Mesendoderm (in vitro differentiated cells): ENCODE measurements around the gene NAPB. TPM values are rescaled to one million over a fixed set of nuclear protein-coding genes. Genes with fewer than 3 reads are reported as not detected.
"Not testable (repeated sequence)": the region's sequence is repeated elsewhere in the genome, so short reads cannot be mapped to it uniquely, and the experiment has no call there.

Experiments
- DNase-seq: peaks from one replicate; pipeline ENCODE4 v3.0.0; 2013
- H2AK5ac ChIP-seq: 2 replicates; pipeline ENCODE4 v1.6.1; 2013; ENCODE audit warnings: low read length, inconsistent platforms
- H2BK120ac ChIP-seq: 2 replicates; pipeline ENCODE4 v1.6.1; 2013; ENCODE audit warnings: low read depth, mild to moderate bottlenecking, low read length, moderate library complexity, mixed read lengths
- H2BK15ac ChIP-seq: replicated peaks from 2 replicates; pipeline ENCODE4 v1.6.1; 2013; ENCODE audit warnings: low read depth, mild to moderate bottlenecking, moderate library complexity
- H2BK5ac ChIP-seq: 2 replicates; pipeline ENCODE4 v1.6.1; 2013; ENCODE audit warnings: low read length, inconsistent platforms
- H3K18ac ChIP-seq: 2 replicates; pipeline ENCODE4 v1.6.1; 2013; ENCODE audit warnings: mild to moderate bottlenecking, low read length, mixed read lengths
- H3K23ac ChIP-seq: one replicate; pipeline ENCODE4 v1.6.1; 2013; ENCODE audit warnings: low read length
- H3K27ac ChIP-seq: 2 replicates; pipeline ENCODE4 v1.5.1; 2013; ENCODE audit warnings: low read depth, mild to moderate bottlenecking, inconsistent platforms, low read length, moderate library complexity
- H3K27me3 ChIP-seq: 2 replicates; pipeline ENCODE4 v1.6.1; 2013; ENCODE audit warnings: low read length, control low read depth, mild to moderate bottlenecking, inconsistent platforms; ENCODE audit not compliant: insufficient read depth, poor library complexity
- H3K36me3 ChIP-seq: 2 replicates; pipeline ENCODE4 v1.6.1; 2013; ENCODE audit warnings: low read length, inconsistent platforms; ENCODE audit not compliant: control insufficient read depth, insufficient read depth
- H3K4ac ChIP-seq: one replicate; pipeline ENCODE4 v1.6.1; 2013; ENCODE audit warnings: low read depth, mild to moderate bottlenecking, low read length, moderate library complexity
- H3K4me1 ChIP-seq: 2 replicates; pipeline ENCODE4 v1.6.1; 2013; ENCODE audit warnings: low read depth, low read length, inconsistent platforms; ENCODE audit not compliant: control insufficient read depth
- H3K4me2 ChIP-seq: 2 replicates; pipeline ENCODE4 v1.6.1; 2013; ENCODE audit warnings: low read length
- H3K4me3 ChIP-seq: 2 replicates; pipeline ENCODE4 v1.5.1; 2013; ENCODE audit warnings: mild to moderate bottlenecking, low read length
- H3K56ac ChIP-seq: one replicate; pipeline ENCODE4 v1.6.1; 2013; ENCODE audit warnings: low read length
- H3K79me1 ChIP-seq: 2 replicates; pipeline ENCODE4 v1.6.1; 2013; ENCODE audit warnings: low read length, inconsistent platforms
- H3K79me2 ChIP-seq: 2 replicates; pipeline ENCODE4 v1.6.1; 2013; ENCODE audit warnings: mild to moderate bottlenecking, low read length; ENCODE audit not compliant: control insufficient read depth, insufficient read depth
- H3K9ac ChIP-seq: 2 replicates; pipeline ENCODE4 v1.6.1; 2013; ENCODE audit warnings: low read length, inconsistent platforms
- H4K5ac ChIP-seq: one replicate; pipeline ENCODE4 v1.6.1; 2013; ENCODE audit warnings: low read length
- H4K8ac ChIP-seq: one replicate; pipeline ENCODE4 v1.6.1; 2013; ENCODE audit warnings: low read depth, mild to moderate bottlenecking, control low read depth, low read length, moderate library complexity
- WGBS: extraction: QIAGEN DNeasy Blood & Tissue Kit; methylation state at CpG from one replicate; pipeline ENCODE4 v1.1.7; 2013; ENCODE audit warnings: low lambda C conversion rate, missing lambda C conversion rate; ENCODE audit not compliant: insufficient coverage; ENCODE audit errors: extremely low coverage; 5-methylcytosine and 5-hydroxymethylcytosine counted together
- polyA plus RNA-seq, 2 experiments: library from polyadenylated mRNA; stranded (reverse); fragments of 200-250 nt; gene quantifications; one replicate each; pipeline ENCODE4 v1.2.3, GENCODE V29; 2013

Gene NAPB
- polyA plus RNA-seq (2013, experiment 1 of 2): 4.2 TPM
- polyA plus RNA-seq (2013, experiment 2 of 2): 4.4 TPM

DNA sequence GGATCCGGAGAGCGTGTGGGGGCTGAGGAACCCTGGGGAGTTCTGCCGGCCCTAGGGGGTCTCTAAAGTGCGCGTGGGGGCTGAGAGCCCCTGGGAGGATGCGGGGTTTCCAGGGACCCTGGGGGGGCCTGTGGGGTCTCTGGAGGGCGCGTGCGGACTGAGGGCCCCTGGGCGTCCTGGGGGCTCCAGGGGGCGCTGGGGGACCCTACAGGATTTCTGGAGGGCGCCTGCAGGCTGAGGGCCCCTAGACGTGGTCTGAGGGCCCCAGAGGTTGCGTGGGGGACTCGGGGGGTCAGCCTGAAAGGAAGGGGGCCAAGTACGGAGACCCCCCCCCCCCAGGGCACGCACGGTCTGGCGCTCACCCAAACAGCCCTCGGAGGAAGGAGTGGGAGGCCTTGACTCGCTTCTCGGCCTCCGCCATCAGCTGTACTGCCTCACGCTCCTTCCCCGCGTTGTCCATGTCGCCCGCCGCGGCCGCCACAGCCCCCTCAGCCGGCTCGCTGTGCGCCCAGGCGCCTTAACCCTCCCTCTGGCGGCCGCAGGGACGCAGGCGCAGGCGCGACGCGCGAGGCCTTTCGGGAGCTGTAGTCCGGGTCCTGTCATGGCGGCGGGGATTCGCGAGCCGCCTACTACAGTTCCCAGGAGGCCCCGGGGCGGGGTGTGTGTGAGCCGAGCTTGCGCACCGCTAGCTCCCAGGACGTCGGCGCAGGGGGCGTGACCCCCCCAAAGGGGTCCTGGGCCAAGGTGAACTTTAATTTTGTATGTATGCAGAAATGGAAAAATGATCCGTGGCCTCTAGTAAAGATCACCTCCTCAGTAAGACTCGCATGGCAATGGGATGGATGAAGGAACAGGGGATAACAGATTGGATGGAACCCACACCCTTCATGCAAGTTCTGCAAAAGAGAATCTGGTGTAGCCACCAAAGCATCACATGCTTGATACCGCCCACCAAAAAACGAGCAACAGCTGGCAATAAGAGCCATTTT is at the start of gene NAPB:
NAPB (minus strand) TSS at position 546 of the 989 bp plus-strand sequence; CDS start at position 460, 86 bp downstream.
- peak within 1 kb of the TSS; percentile 96 for H3K18ac ChIP-seq
- H3K36me3 ChIP-seq: no peaks in the 10 kb centered on the region
- H3K9ac ChIP-seq: peak within 1 kb of the TSS; percentile 89
- peak within 1 kb of the TSS; percentile 57 for H3K27ac ChIP-seq
- H4K5ac ChIP-seq: peak within 1 kb of the TSS; percentile 93
- H3K4me3 ChIP-seq: peak within 1 kb of the TSS; percentile 87
- H3K56ac ChIP-seq: peak within 1 kb of the TSS; percentile 93
- peak; percentile 97 for DNase-seq
- H3K4me1 ChIP-seq: peaks cover 4% of the 10 kb centered on the region
- no peak within 1 kb of the TSS for H3K23ac ChIP-seq
- H3K4ac ChIP-seq: peak within 1 kb of the TSS; percentile 43
- no peak within 1 kb of the TSS for H2BK120ac ChIP-seq
- H3K27me3 ChIP-seq: no peaks in the 10 kb centered on the region
- peak within 1 kb of the TSS; percentile 91 for H3K4me2 ChIP-seq
- no peak within 1 kb of the TSS for H2BK5ac ChIP-seq
- H4K8ac ChIP-seq: peak within 1 kb of the TSS; percentile 3
- H3K79me1 ChIP-seq: peaks cover 2% of the 10 kb centered on the region
- peaks cover 4% of the 10 kb centered on the region for H3K79me2 ChIP-seq
- H2BK15ac ChIP-seq: no peak within 1 kb of the TSS
- no CpG with 5 or more reads among the region's 64 CpGs for WGBS
- no peak within 1 kb of the TSS for H2AK5ac ChIP-seq

DNA sequence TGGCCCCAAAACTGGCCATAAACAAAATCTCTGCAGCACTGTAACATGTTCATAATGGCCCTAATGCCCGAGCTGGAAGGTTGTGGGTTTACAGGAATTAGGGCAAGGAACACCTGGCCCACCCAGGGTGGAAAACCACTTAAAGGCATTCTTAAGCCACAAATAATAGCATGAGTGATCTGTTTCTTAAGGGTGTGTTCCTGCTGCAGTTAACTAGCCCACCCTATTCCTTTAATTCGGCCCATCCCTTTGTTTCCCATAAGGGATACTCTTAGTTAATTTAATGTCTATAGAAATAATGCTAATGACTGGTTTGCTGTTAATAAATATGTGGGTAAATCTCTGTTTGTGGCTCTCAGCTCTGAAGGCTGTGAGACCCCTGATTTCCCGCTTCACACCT is 45.7 kb upstream of the NAPB start:
- not testable (repeated sequence) for H2BK15ac ChIP-seq, H2AK5ac ChIP-seq
- WGBS: no CpG with 5 or more reads among the region's 3 CpGs

DNA sequence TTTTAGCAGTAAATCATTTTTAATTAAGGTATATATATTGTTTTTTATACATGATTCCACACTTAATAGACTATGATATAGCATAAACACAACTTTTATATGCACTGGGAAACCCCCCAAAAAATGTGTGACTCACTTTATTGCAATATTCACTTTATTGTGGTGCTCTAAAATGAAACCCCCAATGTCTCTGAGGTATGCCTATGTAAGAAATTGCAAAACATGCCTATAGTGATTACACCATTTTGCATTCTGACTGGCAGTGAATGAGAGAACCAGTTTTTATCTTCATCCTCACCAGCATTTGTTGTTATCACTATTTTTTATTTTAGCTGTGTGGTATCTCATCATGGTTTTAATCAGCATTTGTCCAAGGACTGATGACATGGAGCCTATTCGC is 39.9 kb upstream of the NAPB start:
- Histone ChIP-seq H2BK120ac (no peak overlapping the region), H3K27ac (no peak overlapping the region), H3K27me3 (no peaks in the 10 kb centered on the region), H3K56ac (no peak overlapping the region), H3K9ac (no peak overlapping the region), H3K23ac (no peak overlapping the region), H3K4ac (no peak overlapping the region), H3K4me2 (no peak overlapping the region), H3K4me1 (no peaks in the 10 kb centered on the region), H2AK5ac (no peak overlapping the region), H2BK15ac (no peak overlapping the region), H4K8ac (no peak overlapping the region), H3K79me2 (no peaks in the 10 kb centered on the region), H3K79me1 (no peaks in the 10 kb centered on the region), H4K5ac (no peak overlapping the region), H3K18ac (no peak overlapping the region), H3K4me3 (no peak overlapping the region), H2BK5ac (no peak overlapping the region), H3K36me3 (no peaks in the 10 kb centered on the region)
- no CpG with 5 or more reads among the region's 1 CpG for WGBS
- no peak for DNase-seq

More for the DNA sequence above, 45.7 kb upstream of the NAPB start:
- H3K9ac ChIP-seq, H3K27ac ChIP-seq, H3K56ac ChIP-seq, H2BK5ac ChIP-seq, H3K18ac ChIP-seq, H4K5ac ChIP-seq, H3K36me3 ChIP-seq, H3K23ac ChIP-seq, H3K79me1 ChIP-seq, H3K4me1 ChIP-seq, H3K79me2 ChIP-seq, H2BK120ac ChIP-seq, H3K4ac ChIP-seq, H3K4me3 ChIP-seq, H3K4me2 ChIP-seq, H4K8ac ChIP-seq, H3K27me3 ChIP-seq, DNase-seq: not testable (repeated sequence)

DNA sequence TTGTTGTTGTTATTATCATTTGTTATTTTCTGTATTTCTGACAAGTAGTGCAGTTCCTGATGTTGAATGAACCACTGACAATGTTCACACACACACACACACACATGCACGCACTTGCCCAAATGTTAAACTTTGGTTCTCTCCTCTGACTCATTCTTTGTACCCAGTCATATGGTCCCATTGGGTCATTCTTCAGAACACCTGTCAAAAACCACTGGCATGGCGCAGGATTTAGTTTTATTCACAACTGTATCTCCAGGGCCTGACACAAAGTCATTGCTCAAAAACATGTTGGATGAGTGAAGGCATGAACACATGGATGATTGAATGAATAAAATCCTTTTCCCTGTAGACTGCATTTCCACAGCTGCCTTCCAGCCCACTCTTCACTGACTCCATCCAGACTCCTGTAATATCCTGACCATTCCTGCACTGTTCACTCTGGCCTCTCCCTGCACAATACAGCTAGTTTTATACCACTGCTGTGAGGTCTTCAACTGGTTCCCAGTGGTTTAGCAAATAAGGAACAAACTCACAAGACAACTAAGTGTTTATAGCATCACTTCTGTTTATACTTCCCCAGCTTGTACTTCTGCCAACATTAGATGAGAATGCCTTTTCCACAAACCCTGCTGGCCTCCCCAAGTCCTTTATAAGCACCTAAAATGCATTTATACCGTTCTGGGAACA is 38.3 kb upstream of the NAPB start:
- no peak overlapping the region for H4K5ac ChIP-seq
- H3K4ac ChIP-seq: no peak overlapping the region
- no peaks in the 10 kb centered on the region for H3K27me3 ChIP-seq
- no peak overlapping the region for H3K56ac ChIP-seq
- no peak overlapping the region for H3K9ac ChIP-seq
- no peak for DNase-seq
- no CpG with 5 or more reads among the region's 3 CpGs for WGBS
- H3K79me2 ChIP-seq: no peaks in the 10 kb centered on the region
- H3K23ac ChIP-seq: no peak overlapping the region
- no peak overlapping the region for H4K8ac ChIP-seq
- no peak overlapping the region for H3K4me3 ChIP-seq
- H3K4me1 ChIP-seq: no peaks in the 10 kb centered on the region
- no peaks in the 10 kb centered on the region for H3K36me3 ChIP-seq
- no peak overlapping the region for H3K4me2 ChIP-seq
- H2BK120ac ChIP-seq: no peak overlapping the region
- H2BK5ac ChIP-seq: no peak overlapping the region
- no peak overlapping the region for H3K27ac ChIP-seq
- H2BK15ac ChIP-seq: no peak overlapping the region
- H3K18ac ChIP-seq: no peak overlapping the region
- no peaks in the 10 kb centered on the region for H3K79me1 ChIP-seq
- no peak overlapping the region for H2AK5ac ChIP-seq

DNA sequence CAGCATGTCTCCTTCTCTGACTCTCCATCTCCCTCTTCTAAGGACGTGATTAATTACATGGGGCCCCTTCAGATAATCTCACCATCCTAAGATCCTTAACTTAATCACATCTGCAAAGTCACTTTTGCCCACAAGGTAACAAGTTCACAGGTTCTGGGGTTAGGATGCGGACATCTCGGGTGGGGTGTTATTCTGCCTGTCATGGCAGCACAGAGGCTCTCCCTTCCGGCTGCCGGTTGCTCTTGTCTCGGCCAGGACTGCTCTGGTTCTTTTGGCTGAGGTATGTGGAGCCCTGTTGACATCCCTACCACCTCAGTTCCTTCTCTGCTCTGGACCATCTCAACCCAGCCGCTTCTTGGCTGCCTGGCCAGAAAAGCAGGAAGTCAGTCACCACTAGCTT is 35.6 kb upstream of the NAPB start:
- WGBS: no CpG with 5 or more reads among the region's 7 CpGs
- H2AK5ac ChIP-seq: no peak overlapping the region

More for the DNA sequence above, 35.6 kb upstream of the NAPB start:
- no peak overlapping the region for H2BK5ac ChIP-seq
- H3K79me2 ChIP-seq: no peaks in the 10 kb centered on the region
- no peak overlapping the region for H2BK15ac ChIP-seq
- no peaks in the 10 kb centered on the region for H3K79me1 ChIP-seq
- no peak overlapping the region for H3K4ac ChIP-seq
- H3K23ac ChIP-seq: no peak overlapping the region
- no peak overlapping the region for H3K18ac ChIP-seq
- H3K27ac ChIP-seq: no peak overlapping the region
- no peak overlapping the region for H4K5ac ChIP-seq
- no peaks in the 10 kb centered on the region for H3K36me3 ChIP-seq
- no peaks in the 10 kb centered on the region for H3K27me3 ChIP-seq
- H4K8ac ChIP-seq: no peak overlapping the region
- no peak overlapping the region for H3K4me3 ChIP-seq
- H3K9ac ChIP-seq: no peak overlapping the region
- H3K56ac ChIP-seq: no peak overlapping the region
- no peaks in the 10 kb centered on the region for H3K4me1 ChIP-seq
- no peak for DNase-seq
- H2BK120ac ChIP-seq: no peak overlapping the region
- H3K4me2 ChIP-seq: no peak overlapping the region
